G401.6 (cell line): ENCODE data around the gene SH3TC1.

Experiments used
- FAIRE-seq: peaks from 2 replicates; lab custom pipeline; 2012; peaks lifted over from hg19 to GRCh38; lab: Jason Lieb, UNC

SH3TC1 gene

DNA sequence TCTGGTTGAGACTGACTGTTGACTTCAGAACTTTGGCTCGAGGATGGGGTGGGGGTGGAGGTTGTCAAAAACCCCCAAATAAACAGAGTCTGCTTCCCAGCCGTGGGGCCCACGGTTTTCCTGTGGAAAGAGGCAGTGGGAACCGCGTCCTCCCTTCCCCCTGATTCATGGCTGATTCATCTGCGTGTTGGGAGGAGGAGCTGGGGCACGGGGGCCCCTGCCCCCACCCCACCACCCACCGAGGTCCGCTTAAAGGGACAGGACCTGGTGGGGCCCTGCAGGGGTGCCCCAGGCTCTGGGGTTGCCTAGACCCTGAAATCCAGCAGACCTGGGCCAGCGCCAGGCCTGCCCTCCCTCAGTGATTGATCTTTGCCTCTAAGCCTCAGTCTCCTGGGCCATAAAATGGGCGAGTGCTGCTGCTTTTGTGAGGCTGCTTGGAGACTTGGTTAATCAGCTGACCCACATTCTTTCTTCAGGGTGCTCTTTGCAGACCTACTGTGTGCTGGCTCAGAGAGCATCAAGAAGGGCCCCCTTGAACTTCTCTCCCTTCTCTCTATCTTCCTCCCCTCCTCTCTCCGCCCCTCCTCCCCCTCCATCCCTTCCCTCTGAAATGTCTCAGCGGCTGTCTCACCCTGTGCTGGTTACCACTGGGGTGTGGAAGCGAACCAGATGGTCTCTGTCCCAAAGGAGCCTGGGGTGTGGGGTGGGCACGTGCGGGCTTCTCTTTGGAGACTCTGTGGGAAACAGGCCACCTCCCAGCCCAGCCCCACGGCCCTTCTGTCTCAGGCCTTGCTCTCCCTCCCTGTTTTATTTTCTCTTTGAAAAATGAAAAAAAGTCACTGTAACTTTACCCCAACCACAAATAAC is 79.6 kb downstream of the SH3TC1 start:
- FAIRE-seq: no peak

DNA sequence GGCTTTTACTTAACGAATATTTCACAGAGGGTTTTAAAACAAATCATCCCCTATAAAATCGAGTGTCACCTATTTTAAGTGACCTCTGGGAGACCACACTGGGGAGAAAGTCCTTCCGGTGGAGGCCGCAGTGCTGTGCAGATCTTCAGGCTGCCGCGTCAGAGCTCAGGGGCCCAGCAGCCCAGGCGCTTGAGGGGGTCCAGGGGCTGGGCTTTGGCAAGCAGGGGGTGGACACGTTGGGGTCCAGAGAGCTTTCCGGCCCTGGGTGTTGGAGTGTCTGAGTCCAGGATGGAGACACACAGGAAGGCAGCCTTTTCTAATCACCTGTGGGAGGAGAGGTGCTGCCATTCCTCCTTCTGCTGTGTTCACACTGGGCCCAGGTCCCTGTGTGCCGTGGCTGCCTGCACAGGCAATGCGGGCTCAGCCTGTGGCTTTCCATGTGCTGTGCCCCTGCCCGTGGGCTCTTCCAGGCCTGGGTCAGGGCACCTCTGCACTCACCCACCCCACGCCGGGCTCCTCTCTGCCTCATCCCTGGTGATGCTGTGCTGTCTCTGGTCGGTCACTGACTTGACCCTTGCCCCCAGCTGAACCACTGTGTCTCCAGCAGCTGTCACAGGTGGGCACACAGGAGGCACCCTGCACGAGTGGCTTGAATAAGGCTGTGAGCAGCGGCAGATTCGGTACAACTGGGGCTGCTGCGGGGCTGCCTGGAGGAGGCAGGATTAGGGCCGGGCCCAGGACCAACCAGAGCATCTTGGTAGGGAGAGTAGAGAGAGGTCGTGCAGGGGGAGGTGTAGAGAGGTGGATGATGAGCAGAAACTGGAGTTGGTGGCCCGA is 80.4 kb downstream of the SH3TC1 start:
- FAIRE-seq: no peak

DNA sequence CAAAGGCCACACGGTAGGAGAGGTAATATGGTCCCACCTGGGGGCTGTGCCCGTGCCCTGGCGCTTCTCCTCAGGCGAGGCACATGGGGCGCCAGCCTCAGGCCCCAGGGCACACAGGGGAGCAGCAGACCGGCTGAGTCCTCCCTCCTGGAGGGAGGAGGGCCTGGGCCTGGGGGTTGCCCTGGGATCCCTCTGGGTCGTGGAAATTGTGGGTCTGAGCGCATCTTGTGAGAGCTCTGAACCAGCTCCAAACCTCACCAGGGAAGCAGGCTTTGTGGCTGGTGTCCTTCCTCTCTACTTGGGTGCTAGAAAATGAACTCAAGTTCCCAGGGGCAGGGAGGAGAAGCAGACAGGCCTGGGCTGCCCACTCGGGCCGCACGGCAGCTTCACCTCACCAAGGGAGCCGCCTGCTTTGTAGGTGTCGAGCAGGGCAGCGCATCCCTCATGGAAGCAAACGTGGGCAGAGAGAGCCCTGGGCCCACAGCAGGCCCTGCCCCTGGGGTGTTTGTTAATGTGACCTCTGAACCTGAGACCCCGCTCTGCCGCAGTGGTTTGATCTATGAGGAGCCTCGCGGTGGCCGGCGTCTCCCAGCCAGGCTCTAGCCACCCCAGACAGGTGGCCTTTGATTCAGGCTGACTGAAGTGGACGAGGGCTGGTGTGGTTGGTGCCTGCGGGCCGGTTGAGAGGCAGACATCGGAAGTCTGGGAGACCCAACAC is 81.2 kb downstream of the SH3TC1 start:
- no peak for FAIRE-seq

DNA sequence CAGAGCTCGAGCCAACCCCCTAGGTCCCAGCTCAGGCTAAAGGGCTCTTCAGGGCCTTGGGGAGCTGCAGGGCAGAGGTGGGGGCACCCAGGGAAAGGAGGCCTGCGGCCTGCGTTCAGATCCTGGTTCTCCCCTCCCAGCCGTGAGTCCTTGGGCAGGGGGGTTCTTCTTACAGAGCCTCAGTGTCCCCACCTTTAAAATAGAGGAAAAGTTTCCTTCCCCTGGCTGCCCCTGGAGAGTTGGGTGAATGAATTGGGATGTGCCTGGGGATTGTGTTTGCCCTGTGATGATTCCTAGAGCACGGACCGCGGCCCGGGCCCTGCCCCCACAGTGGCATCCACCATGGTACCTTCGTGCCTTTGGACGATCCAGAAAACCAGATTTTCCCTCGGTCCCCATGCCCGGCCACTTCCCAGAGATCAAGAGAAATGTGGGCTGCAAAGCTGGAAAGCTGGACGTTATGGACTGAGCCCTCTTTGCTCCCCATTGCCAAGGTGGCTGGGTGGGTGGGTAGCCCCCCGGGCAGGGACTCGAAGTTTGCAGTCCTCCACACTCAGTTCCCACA is 81.9 kb downstream of the SH3TC1 start:
- FAIRE-seq: no peak

DNA sequence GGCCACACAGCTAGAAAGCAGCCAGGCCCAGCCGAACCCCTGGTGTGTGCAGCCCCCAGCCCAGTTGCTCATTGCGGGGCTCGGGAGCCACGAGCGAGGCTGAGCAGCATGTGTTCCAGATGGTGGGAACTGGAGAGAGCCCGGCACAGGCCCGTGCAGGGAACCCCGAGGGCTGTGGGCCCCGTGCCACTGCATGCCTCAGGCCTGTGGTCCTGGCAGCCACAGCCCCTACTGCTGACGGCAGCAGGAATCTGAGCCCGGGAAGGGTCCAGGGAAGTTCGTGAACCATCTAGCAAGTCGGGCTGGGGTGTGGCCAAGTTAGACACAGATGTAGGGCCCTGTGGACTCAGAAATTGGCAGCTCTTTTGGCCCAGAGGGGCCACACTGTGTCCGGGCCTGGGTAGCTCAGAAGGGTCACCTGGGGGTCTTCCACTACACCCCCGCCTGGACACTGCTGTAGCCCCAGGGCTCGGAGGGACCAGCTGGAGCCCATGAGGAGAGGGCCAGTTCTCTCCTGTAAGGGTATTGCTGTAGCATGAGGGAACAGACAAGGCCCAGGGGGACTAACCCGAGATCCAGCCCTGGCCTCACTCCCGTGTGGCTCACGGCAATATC is 82.5 kb downstream of the SH3TC1 start:
- no peak for FAIRE-seq

DNA sequence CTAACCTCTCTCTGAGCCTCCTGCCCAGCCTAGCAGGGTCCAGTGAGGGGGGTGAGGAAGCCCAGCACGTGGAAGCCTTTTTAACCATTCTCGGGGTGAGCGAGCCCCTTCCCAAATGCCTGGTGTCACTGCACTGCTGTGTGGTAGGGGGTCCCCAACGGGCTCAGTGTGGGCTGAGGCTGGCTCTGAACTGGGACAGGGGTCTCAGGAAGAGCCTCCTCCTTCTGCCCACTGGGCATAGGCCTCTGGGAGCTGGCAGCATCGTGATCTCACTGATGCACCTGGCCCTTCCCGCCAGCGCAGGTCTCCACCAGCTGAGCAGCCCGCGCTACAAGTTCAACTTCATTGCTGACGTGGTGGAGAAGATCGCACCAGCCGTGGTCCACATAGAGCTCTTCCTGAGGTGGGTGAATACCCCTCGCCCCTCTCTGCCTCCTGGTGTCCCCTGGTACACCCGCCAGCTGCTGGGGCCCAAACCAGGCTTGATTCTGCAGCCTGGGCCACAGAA is 83.1 kb downstream of the SH3TC1 start:
- no peak for FAIRE-seq

DNA sequence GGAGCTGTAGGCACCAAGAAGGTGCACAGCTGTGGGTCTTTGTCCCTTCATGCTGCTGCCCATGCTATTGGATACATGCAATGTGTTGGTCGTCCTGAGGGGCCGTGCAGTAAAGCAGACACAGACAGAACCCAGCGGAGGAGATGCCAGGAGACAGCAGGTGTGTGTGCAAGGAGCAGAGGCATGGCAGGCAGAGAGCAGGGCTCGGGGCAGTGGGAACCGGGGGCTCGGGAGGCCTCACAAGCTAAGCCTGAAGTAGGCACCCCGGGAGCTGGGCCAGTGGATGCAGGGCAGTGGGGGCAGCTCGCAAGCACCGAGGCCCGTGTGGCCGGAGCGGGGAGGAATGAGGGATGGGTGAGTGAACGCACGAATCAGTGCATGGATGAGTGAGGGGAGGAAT is 83.7 kb downstream of the SH3TC1 start:
- no peak for FAIRE-seq

DNA sequence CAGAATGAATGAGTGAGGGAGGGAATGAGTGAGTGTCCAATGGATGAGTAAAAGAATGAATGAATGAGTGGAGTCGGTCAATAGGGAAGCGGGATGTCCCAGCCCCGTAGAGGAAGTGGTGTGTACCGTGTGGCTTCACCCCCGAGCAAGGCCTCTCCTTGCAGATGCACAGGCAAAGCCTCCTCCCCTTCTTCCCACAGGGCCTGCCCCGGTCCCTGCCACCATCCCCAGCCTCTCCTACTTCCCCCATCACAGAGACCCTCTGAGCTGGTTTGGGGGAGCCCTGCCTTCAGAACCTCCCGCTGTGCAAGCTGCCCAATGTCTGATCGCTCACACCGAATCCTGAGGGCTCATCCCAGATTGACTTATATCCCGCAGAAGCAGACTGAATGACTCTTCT is 84.1 kb downstream of the SH3TC1 start:
- FAIRE-seq: no peak

DNA sequence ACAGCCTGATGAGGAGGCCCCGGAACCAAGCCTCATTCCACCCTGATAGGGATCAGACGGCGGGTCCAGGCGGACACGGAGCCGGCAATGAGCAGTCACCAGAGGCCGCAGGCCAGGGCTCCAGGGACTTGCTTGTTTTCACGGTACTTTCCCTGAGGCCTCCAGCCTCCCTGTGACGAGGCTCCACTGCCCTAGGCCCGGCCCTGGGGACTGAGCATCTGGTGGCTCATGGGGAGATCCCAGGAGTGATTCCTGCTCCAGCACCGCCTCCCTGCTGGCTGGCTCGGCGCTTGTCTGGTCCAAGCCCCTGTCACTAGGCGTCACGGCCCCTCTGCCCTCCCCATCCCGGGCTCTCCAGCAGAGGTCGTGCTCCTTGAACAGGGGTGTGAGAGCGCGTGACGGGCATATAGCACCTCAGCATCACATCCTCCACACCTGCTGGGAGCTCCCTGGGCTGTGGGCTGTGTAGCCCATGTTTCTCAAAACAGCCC is 84.6 kb downstream of the SH3TC1 start:
- no peak for FAIRE-seq

DNA sequence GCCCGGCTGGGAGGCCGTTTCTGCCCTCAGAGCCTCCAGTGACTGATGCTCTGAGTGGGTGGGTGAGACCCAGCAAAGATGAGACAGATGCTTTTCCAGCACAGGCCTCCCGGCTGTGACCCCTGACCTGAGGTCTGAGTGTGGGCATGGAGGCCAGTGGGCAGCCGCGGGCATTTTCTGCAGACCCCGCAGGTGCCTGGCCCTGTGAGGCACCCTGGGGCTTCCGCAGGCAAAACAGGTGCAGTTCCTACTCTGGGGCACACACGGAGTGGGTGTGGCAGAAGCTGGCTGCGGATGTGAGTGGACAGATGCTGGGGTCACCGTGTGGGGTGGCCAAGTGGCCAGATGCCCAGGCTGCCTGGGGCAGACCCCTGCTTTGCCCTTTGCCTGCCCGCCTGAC is 85.3 kb downstream of the SH3TC1 start:
- FAIRE-seq: no peak

DNA sequence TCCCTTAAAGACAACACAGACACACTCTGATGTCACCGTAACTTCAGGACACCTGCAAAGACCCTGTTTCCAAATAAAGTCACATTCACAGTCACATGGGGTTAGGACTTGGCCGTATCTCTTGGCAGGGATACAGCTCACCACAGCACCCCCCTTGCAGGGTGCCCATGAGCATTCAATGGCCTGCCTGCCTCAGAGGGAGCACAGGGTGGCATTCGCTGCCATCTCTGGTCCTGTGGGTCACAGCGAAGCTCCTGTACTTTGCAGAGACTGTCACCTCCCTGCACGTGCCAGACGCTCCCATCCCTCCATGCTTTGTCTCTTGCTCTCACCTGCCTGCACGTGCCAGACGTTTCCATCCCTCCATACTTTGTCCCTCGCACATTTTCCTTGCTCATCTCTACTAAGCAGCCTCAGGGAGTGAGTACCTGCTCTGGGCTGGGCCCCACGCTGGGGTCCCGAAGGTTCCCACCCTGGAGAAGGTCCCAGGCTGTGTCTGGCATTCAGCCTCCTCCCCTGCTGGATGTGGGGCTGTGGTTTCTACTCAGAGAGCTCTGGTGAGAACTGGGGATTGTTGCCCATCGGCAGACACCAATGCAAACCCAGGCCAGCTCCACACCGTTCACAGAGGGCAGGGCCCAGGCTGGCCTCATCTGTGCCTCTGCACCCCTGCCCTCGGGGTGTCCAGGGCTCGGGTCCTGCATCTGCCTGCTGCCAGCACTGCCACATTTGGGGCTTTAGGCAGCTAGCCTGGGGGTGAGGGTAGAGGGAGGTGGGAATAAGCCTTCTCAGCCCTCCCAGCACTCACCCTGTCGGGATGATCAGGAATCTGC is 86.3 kb downstream of the SH3TC1 start:
- FAIRE-seq: no peak

DNA sequence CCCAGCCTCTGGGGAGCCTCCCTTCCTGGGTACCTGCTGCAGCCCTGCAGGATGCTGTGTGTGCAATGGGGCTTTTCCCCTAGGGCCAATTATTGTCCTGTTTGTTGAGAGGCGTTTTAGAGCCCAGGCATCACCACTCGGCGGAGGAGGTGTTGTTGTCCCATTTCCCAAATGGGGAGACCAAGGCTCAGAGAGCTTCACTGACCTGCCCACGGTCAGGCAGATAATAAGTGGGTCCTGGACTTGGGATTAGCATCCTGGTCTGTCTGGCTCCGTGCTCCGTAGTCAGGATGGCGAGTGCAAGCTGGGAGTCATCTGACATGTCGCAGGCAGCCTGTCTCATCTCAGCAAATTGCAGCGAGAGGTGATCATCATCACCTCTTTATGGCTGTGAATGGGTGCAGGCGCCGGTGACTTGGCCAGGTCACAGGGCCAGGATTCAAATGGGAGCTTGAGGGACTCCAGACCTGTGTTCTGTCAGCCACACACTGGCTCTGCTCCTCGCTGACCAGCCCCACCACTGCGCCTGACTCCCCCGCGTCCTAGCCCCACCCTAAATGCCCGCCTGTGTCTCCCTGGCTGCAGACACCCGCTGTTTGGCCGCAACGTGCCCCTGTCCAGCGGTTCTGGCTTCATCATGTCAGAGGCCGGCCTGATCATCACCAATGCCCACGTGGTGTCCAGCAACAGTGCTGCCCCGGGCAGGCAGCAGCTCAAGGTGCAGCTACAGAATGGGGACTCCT is 87.1 kb downstream of the SH3TC1 start:
- FAIRE-seq: no peak

DNA sequence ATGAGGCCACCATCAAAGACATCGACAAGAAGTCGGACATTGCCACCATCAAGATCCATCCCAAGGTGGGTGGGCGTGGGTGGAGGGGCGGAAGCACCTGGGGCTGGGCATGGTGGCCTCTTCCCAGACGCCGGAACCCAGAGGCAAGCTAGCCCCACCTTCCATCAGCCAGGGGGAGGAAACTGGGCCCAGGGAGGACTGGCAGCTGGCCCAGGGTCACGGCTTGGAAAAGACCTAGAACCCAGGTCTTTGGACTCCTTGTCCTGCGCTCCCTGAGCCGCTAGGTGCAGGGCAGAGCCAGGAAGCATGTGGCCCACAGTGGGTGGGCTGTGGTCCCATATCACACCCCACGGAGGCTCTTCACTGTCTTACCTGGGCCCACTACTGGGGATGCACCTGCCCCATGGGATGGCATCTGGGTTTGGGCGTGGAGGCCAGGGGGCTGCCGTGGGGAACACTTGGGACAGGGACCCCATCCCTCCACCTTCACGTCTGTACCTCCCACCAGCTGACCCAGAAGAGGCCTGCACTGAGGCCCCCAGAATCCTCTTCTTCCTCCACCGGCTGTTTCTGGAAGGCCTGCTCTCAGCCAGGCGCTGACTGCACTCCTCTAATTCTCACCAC is 87.7 kb downstream of the SH3TC1 start:
- FAIRE-seq: no peak

DNA sequence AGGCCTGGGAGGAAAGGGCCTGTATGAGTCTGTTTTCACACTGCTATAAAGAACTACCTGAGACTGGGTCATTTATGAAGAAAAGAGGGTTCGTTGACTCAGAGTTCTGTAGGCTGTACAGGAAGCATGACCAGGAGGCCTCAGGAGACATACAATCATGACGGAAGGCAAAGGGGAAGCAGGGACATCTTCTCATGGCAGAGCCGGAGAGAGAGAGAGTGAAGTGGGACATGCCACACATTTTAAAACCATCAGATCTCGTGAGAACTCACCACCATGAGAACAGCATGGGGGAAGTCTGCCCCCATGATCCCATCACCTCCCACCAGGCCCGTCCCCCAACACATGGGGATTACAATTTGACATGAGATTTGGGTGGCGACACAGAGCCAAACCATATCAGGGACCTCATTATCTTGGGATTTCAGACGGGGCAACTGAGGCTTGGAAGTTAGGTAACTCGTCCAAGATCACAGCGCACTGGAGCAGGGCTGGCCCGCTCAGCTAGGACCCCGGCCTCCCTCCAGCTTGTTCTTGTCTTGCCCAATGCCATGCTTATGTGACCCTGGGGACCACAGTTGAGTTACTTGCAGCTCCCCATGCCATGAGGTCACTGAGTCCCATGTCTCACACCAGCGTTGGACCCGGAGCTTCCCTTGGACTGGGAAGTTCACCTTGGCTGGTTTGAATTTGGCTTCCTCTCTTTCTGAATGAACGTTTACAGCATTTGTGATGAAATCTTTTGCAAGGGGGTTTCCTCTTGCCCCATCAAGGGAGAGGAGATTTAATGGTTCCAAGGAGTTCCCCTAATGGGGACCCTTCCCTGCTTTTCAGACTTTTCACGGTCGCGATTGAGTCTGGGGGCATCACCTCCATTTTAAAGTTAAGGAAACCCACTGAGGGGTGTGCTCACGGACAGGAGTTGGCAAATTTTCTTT is 88.5 kb downstream of the SH3TC1 start:
- FAIRE-seq: no peak

DNA sequence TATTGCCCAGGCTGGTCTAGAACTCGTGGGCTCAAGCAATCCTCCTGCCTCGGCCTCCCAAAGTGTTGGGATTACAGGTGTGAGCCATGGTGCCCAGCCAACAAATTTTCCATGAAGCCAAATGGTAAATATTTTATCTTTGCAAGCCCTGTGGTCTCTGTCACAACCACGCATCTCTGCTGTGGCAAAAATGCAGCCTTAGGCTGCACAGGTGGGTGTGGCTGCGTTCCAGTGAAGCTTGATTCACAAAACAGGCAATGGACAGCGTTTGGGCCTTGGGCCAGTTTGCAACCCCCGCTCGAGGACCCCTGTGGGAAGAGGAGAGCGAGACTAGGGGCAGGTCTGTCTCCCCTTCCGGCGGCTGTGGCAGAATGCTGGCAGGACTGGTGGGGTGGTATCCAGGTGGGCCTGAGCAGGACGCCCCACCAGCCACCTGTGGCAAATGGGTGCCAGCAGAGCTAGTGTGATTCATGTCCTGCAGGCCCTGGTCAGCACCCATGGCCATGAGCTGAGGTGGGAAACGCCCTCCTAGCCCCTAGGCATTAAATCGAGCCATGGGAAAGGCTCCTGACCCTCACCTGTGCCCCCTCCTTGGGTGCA is 90.2 kb downstream of the SH3TC1 start:
- FAIRE-seq: no peak

DNA sequence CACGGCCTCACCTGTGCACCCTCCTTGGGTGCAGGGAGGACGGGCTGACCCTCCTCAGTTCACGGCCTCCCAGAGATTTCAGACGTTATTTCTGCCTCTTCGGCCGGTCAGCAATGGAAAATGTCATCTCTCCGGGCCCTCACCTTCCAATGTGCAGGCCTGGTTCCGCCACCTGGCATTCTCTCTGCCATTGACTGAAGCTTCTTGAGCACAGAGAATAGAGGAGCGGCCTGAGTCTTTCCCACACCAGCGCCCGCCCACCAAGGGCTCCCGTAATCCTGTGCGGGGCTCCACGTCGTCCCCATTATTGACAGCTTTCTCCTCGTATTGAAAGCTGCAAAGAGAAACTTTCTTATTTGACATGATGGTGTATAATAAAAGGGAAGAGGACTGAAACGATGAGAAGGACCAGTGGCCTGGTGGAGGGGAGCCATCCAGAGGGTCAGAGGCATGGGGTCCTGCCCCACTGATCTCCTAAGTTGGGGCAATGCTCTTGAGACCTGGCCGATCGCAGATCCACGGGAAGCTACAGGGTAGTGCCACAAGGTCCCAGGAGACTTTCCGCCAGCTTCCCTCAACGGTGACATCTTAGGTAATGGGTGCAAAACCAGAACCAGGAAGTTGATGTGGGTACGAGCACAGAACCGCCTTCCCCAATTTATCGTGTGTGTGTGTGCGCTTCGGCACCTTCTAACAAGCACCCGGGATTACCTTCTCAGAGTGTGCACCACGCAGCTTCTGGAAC is 91.0 kb downstream of the SH3TC1 start:
- no peak for FAIRE-seq

DNA sequence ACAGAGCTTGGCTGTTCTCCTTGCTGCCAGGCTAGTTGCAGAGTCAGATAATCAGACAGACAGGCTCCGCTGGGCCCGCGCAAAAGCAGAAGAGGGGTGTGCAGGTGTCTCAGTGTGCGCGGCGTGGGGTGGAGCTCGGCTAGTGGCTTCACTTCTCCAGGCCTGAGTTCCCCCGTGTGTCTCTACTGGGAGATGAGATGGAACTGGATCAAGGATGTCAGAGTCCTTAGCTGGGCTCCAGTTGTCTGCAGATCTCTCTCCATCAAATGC is 91.5 kb downstream of the SH3TC1 start:
- no peak for FAIRE-seq
